Ishikawa (cell line): ENCODE measurements around the gene DHRS7B.

Source experiments
- CEBPB ChIP-seq: IDR thresholded peaks from 2 replicates; pipeline ENCODE4 v1.6.1; 2012
- CREB1 ChIP-seq: IDR thresholded peaks from 2 replicates; pipeline ENCODE4 v1.6.1; 2012; ENCODE audit warnings: low read depth
- MAX ChIP-seq: IDR thresholded peaks from 2 replicates; pipeline ENCODE4 v1.6.1; 2012
- TAF1 ChIP-seq: IDR thresholded peaks from 2 replicates; pipeline ENCODE4 v1.6.1; 2012; ENCODE audit warnings: low read depth, mild to moderate bottlenecking
- ZBTB7A ChIP-seq: IDR thresholded peaks from 2 replicates; pipeline ENCODE4 v1.6.1; 2012; ENCODE audit warnings: low read depth
- TF ChIP-seq, protein P1 (sequence below): IDR thresholded peaks from 2 replicates; pipeline ENCODE4 v1.6.1; 2012; ENCODE audit warnings: low read depth, mild to moderate bottlenecking

DNA sequence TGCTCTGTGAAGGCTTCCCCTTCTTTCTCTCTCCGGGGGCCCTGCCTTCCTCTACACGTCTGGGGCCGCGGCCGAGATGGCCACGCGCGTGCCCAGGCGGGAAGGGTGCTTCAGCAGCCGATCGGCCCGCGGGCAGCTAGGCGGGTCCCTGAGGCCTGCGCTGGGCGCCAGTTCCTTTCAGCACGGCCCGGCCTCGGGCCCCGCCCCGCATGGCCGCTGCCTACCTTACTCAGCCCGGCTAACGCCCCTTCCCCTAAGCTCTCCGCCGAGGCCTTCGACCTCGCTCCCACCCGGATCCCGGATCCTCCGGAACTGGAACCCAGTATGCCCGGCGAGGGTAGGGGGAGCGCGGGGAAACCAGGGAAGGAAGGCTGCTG, 86.9 kb downstream of the DHRS7B start:
- TF ChIP-seq, protein P1, sequence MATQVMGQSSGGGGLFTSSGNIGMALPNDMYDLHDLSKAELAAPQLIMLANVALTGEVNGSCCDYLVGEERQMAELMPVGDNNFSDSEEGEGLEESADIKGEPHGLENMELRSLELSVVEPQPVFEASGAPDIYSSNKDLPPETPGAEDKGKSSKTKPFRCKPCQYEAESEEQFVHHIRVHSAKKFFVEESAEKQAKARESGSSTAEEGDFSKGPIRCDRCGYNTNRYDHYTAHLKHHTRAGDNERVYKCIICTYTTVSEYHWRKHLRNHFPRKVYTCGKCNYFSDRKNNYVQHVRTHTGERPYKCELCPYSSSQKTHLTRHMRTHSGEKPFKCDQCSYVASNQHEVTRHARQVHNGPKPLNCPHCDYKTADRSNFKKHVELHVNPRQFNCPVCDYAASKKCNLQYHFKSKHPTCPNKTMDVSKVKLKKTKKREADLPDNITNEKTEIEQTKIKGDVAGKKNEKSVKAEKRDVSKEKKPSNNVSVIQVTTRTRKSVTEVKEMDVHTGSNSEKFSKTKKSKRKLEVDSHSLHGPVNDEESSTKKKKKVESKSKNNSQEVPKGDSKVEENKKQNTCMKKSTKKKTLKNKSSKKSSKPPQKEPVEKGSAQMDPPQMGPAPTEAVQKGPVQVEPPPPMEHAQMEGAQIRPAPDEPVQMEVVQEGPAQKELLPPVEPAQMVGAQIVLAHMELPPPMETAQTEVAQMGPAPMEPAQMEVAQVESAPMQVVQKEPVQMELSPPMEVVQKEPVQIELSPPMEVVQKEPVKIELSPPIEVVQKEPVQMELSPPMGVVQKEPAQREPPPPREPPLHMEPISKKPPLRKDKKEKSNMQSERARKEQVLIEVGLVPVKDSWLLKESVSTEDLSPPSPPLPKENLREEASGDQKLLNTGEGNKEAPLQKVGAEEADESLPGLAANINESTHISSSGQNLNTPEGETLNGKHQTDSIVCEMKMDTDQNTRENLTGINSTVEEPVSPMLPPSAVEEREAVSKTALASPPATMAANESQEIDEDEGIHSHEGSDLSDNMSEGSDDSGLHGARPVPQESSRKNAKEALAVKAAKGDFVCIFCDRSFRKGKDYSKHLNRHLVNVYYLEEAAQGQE = no peak
- TF ChIP-seq MAX = no peak
- no peak for TF ChIP-seq ZBTB7A
- no peak for TF ChIP-seq TAF1
- TF ChIP-seq CEBPB = no peak
- no peak for TF ChIP-seq CREB1
